Stimulated activated CD8-positive, alpha-beta memory T cell treated with anti-CD3 and anti-CD28 coated beads, Interleukin-15, amount 100 ng/mL, for 24 hours (primary cell): ENCODE data around the gene HMGB4.

Source experiments
- DNase-seq: peaks from one replicate; pipeline ENCODE4 v3.0.0-alpha.2; 2020; ENCODE audit warnings: low read depth

Gene HMGB4

DNA sequence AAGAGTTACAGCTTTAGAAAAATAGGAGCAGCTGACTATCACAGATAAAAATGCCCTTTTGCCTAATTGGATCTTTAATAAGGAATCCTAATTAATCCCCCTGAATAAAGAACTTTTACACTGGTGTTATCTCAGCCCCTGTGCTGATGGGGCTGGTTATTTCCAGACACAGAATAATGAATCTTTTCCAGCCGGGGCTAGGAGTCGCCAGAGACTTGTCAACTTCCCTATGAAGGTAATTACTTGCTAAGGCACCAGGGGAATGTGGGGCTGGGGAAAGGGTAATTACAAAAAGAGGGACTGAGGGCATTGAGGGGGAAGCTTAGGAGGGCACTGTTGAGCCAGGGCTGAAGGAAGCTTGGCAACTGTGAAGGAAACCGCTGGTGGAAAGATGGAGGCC, 34.5 kb downstream of the HMGB4 start:
- DNase-seq, result no peak

DNA sequence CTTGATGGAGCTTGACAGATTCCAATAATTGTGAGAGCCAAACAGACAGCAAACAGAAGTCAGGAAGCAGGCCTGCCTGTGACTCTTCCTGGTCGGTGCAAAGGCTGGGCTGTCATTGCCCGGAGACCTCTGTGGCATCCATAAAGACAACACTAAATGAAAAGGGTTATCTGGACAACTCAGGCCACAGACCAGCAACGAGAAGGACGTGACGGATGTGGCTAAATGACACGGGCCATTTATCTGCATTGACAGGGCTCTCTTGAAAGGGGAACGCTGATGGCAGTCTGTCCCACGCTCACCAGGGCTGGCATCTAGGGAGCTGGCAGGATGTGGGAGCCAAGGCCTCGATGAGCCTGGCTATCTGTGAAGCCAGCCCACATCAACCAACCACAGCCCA, 35.0 kb downstream of the HMGB4 start:
- DNase-seq, result no peak

DNA sequence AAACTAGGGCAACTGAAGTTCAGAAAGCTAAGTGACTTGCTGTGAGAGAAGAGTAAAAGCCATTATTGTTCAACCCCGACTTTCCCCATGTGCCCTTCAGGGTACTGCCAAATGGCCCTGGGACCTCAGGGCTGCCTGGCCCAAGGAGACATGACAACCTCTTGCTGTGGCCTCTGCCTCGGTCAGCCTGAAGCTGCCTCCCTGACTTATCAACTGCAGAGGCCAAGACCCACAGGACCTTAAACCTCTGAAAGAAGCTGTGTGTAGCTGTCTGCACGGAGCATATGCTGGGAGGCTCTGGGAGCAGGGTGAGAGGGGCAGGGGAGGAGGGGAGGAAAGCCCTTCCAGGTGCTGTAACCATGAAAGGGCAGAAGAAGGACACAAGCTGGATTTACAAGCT, 35.9 kb downstream of the HMGB4 start:
- no peak for DNase-seq

DNA sequence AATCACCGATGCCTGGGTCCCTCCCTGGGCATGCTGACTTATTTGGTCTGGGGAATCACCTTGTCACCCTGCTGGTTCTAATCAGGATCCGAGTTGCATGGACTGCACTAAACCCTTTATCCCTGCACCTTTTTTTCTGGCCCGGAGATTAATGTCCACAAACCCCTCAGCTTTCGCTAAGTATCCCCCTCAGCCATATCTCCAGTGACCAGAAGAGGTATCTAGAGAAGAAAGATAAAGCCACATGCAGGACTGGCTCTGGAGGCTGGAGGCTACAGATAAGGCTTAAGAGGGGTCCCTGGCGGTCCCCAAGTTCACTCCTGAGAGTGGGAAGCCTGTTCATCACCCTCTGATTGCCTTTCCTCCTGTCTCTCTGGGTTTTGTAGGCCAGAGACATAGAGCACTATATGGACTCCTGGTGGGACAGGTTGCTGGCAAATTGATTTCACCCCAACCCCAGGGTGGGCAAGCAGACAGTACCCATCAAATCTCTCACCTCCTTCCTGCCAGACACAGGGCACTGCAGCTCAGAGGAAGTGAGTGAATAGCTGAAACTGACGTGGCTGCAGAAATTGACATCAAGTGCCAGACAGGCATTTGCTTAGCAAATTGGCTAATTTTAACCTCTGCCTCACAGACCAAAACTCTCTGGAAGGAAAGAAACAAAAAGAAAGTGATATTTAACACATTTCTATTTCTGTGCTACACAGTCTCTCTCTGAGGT, 38.8 kb downstream of the HMGB4 start:
- DNase-seq, result no peak

DNA sequence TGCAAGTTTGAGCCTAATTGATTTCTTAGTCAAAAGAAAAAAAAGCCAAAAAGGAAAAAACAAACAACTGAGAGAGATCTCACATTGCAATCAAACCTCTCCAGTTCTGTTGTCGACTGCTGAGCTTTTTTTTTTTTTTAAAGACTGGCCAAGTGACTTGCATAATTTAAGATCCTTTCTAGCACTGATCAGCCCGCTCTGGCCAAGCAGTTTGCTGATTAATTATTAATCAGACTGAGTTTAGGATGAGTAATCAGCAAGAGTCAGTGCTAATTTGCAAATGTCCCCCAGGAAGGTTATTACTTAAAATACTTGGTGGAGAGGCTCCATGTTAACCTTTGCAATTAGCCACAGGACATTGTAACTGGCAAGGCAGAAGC, 39.3 kb downstream of the HMGB4 start:
- DNase-seq, result no peak

DNA sequence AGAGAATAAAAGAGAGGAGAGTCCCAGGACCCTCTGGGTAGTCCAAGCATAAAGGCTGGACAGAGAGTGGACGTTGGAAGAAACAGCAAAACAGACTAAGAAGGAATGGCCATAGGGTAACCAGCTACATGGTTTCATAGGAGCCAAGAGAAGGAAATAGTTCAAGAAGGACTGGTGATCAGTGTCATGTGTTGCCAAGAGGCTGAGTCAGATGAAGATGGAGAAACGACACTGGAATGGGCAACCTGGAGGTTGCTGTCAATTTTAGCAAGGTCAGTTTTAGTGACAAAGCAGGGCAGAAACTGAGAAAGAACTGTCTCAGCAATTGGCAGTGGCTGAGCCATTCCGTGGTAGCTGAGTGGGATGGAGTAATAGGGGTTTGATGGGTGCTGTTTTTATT, 41.4 kb downstream of the HMGB4 start:
- DNase-seq, result no peak

GRCh38 chr1:33906156-33906555, 42.3 kb downstream of the HMGB4 start:
- no peak for DNase-seq

DNA sequence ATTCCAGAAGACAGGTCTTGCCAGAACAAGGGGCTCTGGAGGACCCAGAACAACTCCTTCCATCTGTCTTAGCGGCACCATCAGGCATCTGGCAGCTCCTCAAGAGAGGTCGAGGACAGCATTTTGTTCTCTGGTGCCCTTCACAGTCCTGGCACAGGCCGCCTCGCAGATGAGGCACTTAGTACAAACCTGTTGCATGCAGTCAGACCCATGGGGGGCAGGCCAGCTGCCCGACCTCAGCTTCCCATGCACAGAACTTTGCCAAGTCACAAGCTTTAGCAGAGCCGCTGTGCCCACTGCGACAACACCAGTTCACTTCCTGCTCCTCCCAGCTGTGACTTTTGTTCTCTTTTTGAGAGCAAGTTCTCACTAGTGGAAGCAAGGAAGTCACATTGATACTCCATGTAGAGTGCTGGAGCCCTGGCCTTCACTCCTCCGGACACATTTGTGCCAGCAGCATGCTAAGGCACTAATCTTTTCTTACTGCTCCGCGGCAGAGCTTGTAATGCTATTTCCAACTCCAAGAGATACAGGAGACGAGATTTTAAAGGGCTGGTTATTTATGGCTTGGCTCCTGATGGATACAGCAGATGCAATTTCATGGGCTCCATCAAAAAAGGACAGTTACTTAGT, 44.6 kb downstream of the HMGB4 start:
- DNase-seq, result no peak
